OCI-LY1 (cell line): ENCODE data around the gene FOXJ2.

ENCODE experiments used
- EZH2 ChIP-seq: fragments of 200-600 bp; sonication (generic), shearing (Covaris generic); IDR thresholded peaks from 2 replicates; pipeline ENCODE4 v1.8.0; 2017; ENCODE audit warnings: borderline replicate concordance, mixed run types, mild to moderate bottlenecking, antibody characterized with exemption, low read length, moderate library complexity, mixed read lengths
- TF ChIP-seq, protein P1 (sequence below): fragments of 200-600 bp; sonication (generic), shearing (Covaris generic); IDR thresholded peaks from 2 replicates; pipeline ENCODE4 v1.5.1; 2017; ENCODE audit warnings: mild to moderate bottlenecking, antibody characterized with exemption, low read length, moderate library complexity, mixed read lengths

DNA sequence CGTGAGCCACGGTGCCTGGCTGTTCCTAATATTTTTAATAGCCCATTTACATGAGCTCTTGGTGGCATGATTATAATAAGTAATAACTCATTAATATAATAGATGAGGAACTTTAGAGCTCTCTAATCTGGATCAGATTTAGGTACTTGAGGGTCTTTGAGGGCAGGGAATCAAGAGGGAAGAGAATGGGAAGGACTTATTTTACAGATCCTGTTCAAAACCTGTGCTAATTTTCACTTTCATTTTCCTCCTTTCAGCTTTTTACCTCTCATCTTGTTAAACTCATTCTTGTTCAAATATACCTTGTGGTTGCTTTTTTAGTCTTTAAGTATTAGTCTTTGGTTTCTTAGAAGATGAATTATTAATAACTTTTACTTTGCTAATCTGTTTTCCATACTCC lies 55.1 kb downstream of the FOXJ2 start:
- TF ChIP-seq, protein P1, sequence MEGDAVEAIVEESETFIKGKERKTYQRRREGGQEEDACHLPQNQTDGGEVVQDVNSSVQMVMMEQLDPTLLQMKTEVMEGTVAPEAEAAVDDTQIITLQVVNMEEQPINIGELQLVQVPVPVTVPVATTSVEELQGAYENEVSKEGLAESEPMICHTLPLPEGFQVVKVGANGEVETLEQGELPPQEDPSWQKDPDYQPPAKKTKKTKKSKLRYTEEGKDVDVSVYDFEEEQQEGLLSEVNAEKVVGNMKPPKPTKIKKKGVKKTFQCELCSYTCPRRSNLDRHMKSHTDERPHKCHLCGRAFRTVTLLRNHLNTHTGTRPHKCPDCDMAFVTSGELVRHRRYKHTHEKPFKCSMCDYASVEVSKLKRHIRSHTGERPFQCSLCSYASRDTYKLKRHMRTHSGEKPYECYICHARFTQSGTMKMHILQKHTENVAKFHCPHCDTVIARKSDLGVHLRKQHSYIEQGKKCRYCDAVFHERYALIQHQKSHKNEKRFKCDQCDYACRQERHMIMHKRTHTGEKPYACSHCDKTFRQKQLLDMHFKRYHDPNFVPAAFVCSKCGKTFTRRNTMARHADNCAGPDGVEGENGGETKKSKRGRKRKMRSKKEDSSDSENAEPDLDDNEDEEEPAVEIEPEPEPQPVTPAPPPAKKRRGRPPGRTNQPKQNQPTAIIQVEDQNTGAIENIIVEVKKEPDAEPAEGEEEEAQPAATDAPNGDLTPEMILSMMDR: no peak
- TF ChIP-seq EZH2: no peak
